Activated CD8-positive, alpha-beta memory T cell treated with anti-CD3 and anti-CD28 coated beads for 4 hours (primary cell): ENCODE measurements around the gene GINS1.

ENCODE experiments used
- DNase-seq, 2 donors: peaks; one replicate each; pipeline ENCODE4 v3.0.0-alpha.2; 2020; ENCODE audit warnings: low read depth in 2 of 2

Gene GINS1

DNA sequence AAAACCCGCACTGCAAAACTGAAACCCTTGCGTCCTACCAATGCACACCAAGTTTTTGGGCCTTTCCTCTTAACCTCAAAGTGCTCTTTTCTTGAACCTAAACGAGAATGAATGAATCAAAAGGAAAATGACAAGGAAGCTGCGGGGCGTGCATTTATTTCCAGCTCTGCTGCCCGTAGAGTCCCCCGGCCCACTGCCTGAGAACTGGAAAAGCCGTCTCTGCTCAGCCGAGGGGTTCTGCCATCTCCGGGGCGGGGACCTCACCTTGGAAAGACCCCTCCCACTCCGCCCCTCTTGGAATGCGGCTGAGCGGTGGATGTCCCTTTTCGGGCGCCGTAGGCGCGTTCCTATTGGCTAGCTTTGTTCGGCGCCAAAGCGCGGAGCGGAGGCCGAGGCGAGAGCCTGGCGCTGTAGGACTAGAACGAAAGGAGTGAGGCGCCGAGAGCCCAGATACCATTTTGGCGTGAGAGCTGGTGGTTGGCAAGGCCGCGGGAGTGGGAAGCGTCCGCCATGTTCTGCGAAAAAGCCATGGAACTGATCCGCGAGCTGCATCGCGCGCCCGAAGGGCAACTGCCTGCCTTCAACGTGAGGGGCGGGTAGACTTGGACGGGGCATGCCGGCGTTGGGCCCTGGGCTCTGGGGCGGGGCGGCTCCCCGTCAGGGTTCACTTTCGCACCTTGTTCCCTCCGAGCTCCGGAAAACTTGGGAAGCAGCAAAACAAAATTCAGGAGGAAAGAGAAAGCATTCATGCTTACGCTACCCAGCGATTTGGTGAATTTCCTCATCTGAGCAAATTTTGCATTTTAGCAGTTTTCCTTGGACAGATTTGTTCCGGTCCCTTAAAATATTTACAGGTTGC, at the start of gene GINS1:
Gene GINS1, plus strand, starts transcription at position 363 of the 859 bp plus-strand sequence. Its CDS starts 148 bp downstream, at position 511.
- peak; percentile 40 to 57 for DNase-seq

DNA sequence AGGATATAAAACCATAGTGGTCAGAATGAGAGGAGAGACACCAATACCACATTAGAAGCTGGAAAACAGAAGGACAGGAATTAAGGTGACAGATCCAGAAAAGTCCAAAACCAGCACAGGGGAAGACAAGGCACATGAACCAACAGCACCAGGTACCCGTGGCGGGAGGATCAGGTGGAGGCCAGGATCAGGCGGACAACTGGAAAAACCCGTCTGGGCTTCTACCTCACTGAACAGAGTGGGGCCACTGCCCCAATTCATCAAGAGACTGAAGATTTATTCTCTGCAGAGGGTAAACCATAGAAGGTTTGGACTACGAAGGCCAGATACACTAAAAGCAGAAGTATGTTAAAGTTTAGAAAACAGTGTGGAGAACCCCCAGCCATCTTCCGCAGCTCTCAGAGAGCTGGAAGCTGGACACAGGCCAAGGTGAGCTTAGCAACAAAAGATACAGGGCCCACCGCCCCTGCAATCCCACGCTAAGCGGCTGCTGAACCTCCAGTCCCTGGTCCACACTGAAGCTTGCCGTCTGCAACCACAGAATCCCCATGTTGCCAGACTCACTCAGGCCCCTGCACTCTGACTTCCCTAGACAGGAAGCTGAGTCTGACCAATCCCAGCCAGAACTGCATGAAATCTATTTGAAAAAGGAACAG, 46.7 kb upstream of the GINS1 start:
- DNase-seq: no peak

DNA sequence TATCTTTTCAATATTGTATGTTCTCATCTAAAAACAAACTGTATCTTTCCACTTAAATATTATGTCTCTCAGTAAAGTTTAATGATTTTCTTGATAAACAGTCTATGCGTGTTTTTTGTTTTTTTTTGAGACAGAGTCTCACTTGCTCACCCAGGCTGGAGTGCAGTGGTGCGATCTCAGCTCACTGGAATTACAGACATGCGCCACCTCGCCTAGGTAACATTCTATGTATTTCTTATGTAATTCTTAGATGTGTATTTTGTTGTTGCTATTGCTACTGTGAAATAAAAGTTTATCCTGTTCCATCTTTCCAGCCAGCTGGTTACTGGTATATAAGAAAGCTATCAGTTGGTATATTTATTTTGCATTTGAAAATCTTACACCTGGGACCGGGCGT, 46.2 kb upstream of the GINS1 start:
- DNase-seq: no peak

DNA sequence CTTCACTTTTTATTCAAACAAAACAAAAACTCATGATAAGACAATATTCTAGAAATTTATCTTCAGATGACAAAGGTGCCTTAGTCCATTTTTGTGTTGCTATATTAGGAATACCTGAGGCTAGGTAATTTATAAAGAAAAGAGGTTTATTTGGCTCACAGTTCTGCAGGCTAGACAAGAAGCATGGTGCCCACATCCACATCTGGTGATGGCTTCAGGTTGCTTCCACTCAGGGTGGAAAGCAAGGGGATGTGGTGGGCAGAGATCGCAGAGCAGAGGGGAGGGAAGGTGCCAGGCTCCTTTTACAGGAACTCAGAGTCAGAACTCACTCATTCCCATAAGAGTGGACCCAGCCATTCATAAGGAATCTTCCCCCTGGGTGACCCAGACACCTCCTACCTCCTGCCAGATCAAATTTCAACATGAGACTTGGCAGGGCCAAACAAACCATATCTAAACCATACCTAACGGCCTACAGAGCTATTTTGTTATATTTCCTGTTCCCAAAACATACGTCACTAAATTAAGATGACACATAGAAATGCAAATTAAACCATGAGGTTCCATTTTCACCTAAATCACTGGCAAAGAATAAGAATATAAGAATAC, 43.2 kb upstream of the GINS1 start:
- DNase-seq: no peak

DNA sequence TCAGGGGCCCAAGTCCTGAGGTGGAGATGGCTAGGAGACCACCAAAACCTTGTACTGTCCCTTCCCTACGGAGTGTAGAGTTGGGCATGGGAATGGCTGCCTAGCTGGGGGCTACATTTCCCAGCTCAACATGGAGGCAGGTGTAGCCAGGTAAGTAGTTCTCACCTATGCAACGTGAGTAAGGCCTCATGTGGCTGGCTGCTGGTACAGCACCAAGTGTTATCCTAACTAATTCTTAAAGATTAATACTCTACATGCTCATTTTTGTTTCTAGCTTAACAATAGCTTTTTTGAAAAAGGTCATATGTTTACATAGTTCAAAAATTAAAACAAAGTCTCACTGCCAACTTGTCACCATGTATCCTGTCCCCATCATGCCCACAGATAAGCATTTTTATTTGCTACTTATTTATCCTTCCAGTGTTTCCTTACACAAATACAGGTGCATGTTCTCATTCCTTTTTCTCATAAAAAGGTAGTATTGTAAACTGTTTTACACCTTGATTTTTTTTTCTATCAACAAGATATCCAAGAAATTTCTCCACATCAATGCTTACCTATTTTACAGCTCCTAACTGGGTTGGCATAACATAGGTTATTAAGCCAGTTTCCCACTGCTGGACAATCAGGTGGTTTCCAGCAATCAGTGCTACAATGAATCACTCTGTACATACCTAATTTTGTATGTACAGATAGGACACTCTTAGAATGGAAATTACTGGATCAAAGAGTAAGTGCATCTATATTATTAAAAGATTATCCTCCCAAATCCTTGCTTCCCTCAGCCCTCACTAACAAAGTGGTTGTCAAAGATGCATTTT, 42.4 kb upstream of the GINS1 start:
- no peak for DNase-seq

DNA sequence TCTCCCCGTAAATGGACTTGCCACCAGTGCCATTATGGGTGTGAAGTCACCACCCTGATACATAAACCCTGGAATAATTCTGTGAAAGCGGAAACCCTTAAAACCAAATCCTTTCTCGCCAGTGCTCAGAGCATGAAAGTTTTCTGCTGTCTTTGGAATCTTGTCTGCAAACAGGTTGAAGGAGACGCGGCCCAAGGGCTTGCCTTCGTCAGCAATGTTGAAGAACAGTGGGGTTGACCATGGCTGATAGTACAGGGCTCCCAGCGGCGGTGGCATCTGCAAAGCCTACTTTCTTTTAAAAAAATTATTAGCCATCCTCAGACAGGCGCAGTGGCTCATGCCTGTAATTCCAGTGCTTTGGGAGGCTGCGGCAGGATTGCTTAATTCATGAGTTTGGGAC, 38.9 kb upstream of the GINS1 start:
- no peak for DNase-seq

DNA sequence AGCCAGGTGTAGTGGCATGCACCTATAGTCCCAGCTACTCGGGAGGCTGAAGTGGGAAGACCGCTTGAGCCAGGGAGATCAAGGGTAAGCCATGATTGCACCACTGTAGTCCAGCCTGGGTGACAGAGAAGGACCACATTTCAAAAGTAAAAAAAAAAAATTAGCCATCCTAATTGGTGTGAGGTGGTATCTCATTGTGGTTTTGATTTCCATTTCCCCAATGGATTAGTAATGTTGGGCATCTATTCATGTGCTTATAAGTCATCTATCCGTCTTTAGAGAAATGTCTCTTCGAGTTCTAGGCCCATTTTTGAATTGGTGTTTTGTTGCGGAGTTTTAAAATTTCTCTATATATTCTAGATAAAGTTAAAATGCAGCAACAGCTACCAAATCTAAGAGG, 38.5 kb upstream of the GINS1 start:
- no peak for DNase-seq

DNA sequence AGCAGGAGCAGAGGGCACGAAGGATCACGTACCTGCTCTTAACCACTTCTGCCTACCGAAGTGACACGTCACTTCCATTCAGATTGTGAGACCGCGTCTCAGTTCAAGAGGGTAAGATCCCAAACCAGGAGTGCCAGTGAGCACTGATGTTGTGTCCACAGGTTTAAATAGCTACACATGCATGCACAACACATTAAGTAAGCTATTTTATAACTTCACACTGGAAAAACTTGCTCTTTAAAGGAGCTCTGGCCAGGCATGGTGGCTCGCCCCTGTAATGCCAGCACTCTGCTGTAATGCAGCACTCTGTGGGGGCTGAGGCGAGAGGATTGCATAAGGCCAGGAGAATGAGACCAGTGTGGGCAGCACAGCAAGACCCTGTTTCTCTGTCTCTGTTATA, 37.9 kb upstream of the GINS1 start:
- no peak for DNase-seq

DNA sequence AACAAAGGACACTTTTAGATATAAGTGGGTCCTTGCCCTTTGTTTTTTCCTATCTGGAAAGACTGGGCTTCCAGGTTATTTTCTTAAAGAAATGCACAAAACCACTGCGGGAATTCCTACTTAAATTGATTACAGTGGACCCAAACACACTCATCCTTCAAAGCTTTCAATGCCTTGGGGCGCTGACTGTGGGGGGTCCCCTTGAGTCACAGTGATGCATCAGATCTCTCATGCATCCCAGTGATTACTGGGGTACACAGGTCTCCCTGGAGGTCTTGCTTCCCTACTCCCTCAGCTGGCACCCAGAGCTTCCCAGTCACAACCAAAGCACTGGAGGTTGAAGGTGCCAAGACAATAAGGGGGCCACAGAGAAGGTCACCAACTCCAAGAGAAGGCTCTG, 37.5 kb upstream of the GINS1 start:
- DNase-seq: no peak

DNA sequence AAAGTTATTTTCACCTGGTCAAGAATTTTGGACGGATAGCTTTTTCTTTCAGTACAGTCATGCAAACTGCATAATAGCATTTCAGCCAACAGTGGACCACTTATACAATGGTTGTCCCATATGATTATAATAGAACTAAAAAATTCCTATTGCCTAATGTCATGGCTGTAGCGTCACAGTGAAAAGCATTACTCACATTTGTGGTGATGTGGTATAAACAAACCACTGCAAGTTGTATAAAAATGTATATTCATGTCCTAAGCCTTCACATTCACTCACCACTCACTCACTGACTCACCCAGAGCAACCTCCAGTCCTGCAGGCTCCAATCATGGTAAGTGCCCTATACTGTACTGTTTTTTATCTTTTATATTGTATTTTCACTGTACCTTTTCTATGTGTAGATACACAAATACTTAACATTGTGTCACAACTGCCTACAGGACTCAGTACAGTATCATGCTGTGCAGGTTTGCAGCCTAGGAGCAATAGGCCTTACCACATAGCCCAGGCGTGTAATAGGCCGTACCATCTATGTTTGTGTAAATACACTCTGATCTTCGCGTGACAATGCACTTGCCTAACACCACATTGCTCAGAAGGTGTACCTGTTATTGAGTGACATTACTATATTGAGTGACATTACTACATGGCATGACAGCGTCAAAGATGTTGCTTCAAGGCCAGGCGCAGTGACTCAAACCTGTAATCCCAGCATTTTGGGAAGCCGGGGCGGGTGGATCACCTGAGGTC, 34.7 kb upstream of the GINS1 start:
- no peak for DNase-seq

DNA sequence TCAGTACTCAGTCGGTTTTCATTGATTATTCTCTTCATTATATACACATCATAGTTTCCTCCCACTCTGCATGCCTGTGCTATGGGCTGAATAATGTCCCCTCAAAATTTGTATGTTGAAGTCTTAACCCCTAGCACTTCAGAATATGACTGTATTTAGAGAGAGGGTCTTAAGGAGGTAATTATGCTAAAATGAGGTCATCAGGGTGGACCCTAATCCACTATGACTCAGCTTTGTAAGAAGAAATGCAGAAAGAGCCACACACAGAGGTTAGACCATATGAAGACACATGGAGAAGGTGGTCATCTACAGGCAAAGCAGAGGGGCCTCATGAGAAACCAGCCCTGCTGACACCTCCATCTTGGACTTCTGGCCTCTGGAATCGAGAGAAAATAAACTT, 32.6 kb upstream of the GINS1 start:
- no peak for DNase-seq

DNA sequence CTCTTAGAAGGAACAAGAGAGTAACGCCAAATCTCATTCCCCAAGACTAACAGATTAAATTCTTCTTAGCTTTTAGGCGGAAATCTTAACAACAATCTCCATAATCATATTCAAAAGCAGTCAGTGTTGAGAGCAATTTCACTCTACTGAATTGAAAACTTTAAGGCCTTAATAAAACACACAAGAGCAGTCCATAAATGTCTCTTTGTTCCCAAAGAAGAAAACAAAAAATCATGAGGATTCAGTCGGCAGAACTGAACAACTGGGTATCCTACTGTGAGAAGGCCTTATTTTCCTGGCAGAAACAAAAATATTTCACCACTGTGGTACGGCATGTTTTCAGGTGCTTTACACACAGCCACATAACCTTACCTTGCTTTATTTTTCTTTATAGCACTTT, 31.2 kb upstream of the GINS1 start:
- no peak for DNase-seq

DNA sequence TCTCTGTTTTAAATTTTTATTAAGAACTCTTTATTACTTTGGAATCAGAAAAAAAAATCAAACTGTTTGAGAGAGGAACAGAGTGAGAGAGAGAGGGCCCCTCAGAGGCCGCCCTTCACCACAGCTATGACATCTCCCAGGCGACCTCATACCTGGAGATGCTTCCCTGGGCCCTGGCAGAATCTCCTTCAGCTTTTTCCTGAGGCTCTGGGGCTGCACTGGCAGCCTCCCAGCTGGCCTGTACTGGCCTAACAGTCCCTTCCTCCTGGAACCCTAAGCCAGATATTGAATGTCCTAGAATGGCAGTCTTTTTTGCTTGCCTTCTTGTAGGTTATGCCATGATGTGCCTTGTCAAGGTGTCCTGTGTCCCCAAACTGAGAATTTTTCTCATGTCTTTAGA, 30.6 kb upstream of the GINS1 start:
- DNase-seq: no peak

DNA sequence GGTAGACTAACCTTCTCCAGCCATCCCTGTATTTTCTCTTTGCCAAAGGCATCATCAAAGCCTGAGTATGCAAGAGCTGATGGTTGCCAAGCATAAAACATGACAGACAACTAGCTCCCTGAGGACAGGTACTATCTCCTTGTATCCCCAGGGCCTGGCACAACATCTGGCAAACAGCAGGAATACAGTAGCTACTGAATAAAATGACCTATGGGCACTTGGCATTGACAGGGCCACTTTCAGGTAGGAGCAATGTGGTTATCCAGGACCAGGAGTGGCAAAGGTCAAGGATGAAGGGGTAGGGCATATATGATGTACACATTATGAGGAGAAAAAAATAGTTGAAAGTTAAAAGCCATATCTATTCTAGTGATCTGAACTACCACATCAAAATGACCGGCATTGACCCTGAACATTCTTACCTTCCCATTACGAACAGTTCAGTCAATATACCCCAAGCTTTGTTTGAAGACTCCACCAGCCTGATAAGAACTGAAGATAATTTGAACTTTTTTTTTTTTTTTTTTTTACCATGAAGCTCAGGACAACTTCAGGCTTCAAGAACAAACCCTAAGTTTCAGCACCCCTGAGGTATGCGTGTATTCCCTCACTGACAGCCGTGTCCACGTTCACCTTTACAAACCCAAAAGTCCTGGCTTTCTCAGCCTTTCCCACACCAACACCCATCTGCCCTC, 29.1 kb upstream of the GINS1 start:
- DNase-seq: no peak

DNA sequence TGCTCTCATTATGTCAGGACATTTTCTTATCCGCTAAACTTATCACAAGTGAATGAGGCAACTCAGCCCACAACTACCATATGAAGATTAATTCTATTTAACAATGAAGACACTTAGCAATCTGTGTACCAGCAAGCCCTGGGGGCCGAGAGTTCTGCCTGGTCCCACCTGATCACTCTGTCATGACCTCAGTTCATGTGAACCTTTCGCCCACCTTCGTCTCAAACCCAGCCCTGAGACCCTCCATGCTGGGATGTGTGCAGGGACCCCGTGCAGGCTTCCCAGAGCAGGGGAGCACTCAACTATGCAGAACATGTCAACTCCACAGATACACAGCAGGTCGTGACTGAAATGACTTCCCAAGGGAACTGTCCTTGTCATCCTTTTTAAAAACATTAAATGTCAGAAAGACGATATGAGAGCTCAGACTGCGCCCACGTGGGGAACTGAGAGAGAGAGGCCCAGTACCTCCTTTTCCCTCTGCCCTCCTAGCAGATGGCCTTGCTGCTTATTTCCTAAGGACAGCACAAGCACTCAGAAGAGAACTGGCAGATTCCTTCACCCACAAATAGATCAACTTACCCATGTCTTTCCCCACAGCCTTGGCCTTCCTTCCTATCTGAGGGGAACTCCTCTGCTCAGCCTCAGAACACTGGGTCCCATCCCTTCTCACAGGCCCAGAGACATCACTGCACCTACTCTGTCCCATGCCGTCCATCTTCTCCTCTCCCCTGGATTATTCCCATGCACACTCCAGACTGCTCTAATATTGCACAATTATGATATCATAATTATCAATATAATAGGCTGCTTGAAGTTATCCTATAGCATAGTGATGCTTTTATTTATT, 28.4 kb upstream of the GINS1 start:
- DNase-seq: no peak

DNA sequence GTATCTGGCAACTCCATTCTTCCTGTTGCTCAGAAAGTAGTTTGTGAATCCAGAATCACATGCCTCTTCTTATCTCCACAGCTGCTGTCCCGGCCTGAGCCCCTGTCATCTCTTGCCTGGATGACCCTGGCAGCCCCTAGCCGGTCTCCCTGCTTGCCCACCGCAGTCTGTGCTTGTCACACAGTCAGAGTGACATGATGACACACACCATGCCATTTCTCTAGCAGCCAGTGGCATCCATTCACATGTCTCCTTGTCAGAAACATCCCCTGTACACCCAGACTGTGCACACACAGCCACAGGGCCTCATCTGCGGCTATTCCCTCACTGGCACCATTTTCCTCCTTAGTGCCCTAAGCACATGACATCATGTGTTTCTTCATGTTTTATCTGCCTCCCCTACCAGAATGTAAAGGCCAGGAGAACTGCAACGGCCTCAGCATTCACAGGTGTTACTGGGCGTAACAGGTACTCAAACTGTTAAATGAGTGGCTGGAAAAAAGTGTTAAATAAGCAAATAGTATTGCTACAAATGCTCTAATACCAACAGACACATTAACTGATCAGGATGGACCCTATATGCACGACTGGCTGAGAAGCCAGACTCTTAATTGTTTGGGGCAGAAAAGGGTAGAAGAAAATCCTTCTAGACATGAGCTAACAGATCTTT, 26.4 kb upstream of the GINS1 start:
- DNase-seq: no peak

DNA sequence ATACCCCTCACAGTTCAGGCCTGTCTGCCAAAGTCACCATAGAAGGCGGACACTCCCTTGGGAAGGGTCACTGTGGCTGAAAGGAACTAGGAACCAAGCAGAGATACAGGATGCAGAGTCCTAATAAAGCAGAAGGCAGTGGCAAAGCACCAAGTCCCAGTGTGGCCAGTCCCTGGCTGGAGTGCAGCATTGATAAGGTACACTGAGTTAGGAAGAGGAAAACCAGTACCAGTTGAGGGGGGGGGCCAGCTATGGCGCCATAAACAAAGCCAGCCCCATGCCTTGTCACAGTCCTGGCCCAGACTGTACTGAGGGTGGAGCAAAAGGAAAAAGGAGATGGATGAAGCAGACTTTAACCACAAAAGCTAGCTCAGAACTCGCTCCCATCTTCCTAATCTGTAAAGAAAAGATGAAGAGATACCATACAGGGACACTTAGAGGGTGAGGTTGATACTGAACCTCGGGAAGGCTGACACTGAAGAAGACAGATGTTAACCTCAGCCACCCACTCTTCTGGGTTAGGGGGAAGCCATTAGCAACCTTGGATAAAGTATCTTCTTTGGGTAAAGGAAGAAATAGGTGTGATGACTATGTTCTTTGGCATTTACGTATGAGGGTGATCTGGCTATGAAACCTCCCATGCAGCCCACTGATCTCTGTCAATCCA, 24.6 kb upstream of the GINS1 start:
- no peak for DNase-seq

DNA sequence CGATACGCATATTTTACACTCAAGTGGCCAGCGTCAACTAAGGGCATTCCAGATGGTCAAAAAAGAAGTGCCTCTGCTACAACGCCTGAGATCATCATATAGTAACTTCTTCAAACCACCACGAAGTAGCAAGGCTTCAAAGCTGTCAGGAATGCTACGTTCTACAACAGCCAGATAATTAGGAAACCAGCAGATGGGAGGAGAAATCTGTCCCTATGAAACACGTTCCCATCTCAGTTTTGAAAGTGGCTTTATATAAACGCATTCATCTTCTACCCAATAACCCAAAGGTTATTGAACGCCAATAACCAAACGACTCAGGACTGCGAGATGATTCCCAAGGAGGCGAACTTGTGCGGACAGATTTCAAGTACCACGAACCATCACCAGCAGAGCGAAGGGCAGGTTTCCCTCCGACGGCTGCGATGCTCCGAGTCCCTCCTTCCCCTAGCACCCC, 18.0 kb upstream of the GINS1 start:
- DNase-seq: no peak
